Activated naive CD8-positive, alpha-beta T cell treated with anti-CD3 and anti-CD28 coated beads, Interleukin-2, amount 50 U/mL, for 24 hours (primary cell): Measurements from ENCODE around the gene FAM83G.

Source experiments
- ATAC-seq: fragments of 150-1000 bp; cut with Tn5 transposase; one replicate; pipeline ENCODE4 v1.10.0; 2021
- DNase-seq: peaks from one replicate; pipeline ENCODE4 v3.0.0; 2021
- H3K27ac Mint-ChIP-seq: one replicate; pipeline ENCODE4 v1.8.0; 2021; ENCODE audit warnings: mild to moderate bottlenecking, mixed read lengths
- H3K27me3 Mint-ChIP-seq: one replicate; pipeline ENCODE4 v1.8.0; 2021; ENCODE audit warnings: mixed read lengths
- H3K36me3 Mint-ChIP-seq: one replicate; pipeline ENCODE4 v1.8.0; 2021; ENCODE audit warnings: low read depth, mixed read lengths
- H3K4me1 Mint-ChIP-seq: one replicate; pipeline ENCODE4 v1.8.0; 2021; ENCODE audit warnings: mixed read lengths
- H3K4me3 Mint-ChIP-seq: one replicate; pipeline ENCODE4 v1.8.0; 2021; ENCODE audit warnings: mild to moderate bottlenecking, moderate library complexity, mixed read lengths
- H3K9me3 Mint-ChIP-seq: one replicate; pipeline ENCODE4 v1.8.0; 2021; ENCODE audit warnings: mixed read lengths

The FAM83G gene

GRCh38 chr17:18992454-18993130 lies 12.0 kb downstream of the FAM83G start:
- Mint-ChIP-seq H3K36me3 (peaks cover 19% of the 10 kb centered on the region), H3K4me3 (no peak overlapping the region), H3K9me3 (peaks cover 10% of the 10 kb centered on the region), H3K27ac (no peak overlapping the region), H3K4me1 (peaks cover 19% of the 10 kb centered on the region), H3K27me3 (no peaks in the 10 kb centered on the region)
- ATAC-seq: peak; percentile 37
- no peak for DNase-seq

DNA sequence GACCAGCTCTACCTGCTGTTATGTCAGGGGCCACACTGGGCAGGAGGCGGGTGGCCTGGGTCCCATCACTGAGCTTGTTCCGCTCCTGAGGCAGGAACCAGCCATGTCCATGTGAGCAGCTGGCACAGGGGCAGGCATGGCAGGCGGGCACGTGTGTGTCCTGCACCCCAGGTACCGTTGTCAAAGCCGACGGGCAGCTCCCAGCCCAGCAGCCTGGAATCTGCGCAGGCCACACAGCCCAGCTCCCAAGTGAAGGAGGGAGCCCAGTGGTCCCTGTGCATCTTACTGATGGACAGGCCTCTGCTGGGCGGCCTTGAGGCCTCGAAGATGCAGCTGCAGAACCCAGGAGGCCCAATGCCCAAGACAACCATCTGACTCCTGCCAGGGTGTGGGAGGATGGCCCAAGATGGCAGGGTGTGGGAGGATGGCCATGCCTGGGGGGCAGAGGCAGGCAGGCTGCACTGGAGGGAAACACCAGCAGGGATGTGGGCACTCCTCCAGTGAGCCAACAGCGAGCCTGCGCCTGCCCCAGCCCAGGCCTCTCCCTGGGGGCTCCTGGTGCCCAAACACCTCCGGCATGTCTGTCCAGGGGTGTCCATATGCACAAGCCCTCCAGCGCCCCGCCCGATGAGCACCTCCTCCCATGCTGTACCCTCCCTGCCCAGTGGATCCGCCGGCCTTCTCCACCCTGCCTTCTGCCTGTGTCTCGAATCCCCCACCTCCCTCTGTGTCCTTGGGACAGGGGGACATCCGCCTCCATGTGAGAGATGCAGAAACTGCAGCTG lies 12.8 kb downstream of the FAM83G start:
- Mint-ChIP-seq H3K27ac (no peak overlapping the region), H3K4me1 (peaks cover 26% of the 10 kb centered on the region), H3K4me3 (no peak overlapping the region), H3K9me3 (peaks cover 10% of the 10 kb centered on the region), H3K36me3 (peaks cover 18% of the 10 kb centered on the region), H3K27me3 (no peaks in the 10 kb centered on the region)
- no peak for DNase-seq
- ATAC-seq: no peak

DNA sequence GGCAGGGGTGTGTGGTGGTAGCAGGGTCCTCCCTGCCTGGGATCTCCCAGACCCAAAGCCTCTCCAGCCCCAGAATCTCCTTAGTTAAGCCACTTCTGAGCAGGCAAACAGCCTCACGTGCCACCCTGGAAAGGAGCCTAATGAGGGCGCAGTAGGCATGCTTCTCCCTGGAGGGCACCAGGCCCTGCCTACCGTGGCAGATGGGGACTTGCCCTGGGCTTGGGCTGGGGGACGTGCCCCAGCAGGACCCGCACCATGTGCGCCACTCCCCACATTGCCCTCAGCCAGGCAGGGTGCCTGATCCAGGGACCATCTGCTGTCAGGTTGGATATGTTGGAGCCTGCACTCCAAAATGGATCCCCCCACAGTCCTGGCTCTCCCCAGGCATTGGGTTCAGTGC lies 14.2 kb downstream of the FAM83G start:
- DNase-seq (no peak), ATAC-seq (no peak)
- no peaks in the 10 kb centered on the region for H3K27me3 Mint-ChIP-seq
- no peak overlapping the region for H3K4me3 Mint-ChIP-seq
- H3K9me3 Mint-ChIP-seq: peaks cover 5% of the 10 kb centered on the region
- H3K36me3 Mint-ChIP-seq: peaks cover 13% of the 10 kb centered on the region
- H3K27ac Mint-ChIP-seq: no peak overlapping the region
- H3K4me1 Mint-ChIP-seq: peaks cover 27% of the 10 kb centered on the region

GRCh38 chr17:18988546-18989173 lies 15.9 kb downstream of the FAM83G start:
- no peak overlapping the region for H3K4me3 Mint-ChIP-seq

GRCh38 chr17:18987862-18988545 lies 16.6 kb downstream of the FAM83G start:
- Mint-ChIP-seq H3K27ac (no peak overlapping the region), H3K4me3 (no peak overlapping the region), H3K27me3 (no peaks in the 10 kb centered on the region), H3K4me1 (peaks cover 15% of the 10 kb centered on the region), H3K36me3 (peaks cover 4% of the 10 kb centered on the region), H3K9me3 (no peaks in the 10 kb centered on the region)
- DNase-seq (no peak), ATAC-seq (no peak)

More at GRCh38 chr17:18988546-18989173, 15.9 kb downstream of the FAM83G start:
- ATAC-seq: no peak
- H3K9me3 Mint-ChIP-seq: no peaks in the 10 kb centered on the region
- no peak for DNase-seq
- H3K36me3 Mint-ChIP-seq: peaks cover 7% of the 10 kb centered on the region
- no peaks in the 10 kb centered on the region for H3K27me3 Mint-ChIP-seq
- H3K4me1 Mint-ChIP-seq: peaks cover 21% of the 10 kb centered on the region
- no peak overlapping the region for H3K27ac Mint-ChIP-seq

- Mint-ChIP-seq H3K27ac (no peak overlapping the region), H3K27me3 (no peaks in the 10 kb centered on the region), H3K4me3 (no peak overlapping the region), H3K36me3 (peaks cover 4% of the 10 kb centered on the region), H3K4me1 (peaks cover 10% of the 10 kb centered on the region), H3K9me3 (no peaks in the 10 kb centered on the region)
- ATAC-seq (no peak), DNase-seq (no peak)
Observed at GRCh38 chr17:18987230-18987610, 17.3 kb downstream of the FAM83G start.

DNA sequence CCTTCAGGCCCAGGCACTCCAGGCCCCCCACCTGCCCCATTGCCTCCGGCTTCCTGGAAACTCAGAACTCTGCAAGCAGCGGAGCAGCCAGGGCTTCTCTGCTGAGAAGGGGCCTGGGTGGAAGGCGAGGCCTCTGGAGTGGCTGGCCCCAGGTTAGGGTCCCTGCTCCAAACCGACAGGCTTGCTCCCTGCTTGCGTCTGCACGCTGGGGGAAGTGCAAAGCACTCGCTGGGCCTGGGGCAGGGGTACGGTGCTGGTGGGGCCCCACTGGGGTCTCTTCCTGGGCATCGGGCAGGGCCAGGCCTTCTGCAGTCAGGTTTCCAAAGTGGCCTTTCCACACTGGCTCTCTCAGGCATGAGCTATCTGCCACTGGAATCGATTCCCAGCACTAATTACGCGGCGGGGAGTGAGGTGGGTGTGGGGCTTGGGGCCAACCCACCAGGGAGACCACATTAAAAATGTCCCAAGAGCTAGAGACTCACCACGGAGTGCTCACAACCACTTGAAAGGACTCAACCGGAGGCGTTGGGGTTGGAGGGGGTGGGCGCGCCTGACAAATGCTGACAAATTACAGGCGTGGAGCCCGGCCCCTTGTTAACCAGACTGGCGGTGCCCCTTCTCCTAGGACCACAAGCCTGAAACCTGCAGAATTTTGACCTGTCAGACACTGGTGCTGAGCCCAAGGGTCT lies 17.9 kb downstream of the FAM83G start:
- Mint-ChIP-seq H3K9me3 (no peaks in the 10 kb centered on the region), H3K4me1 (peaks cover 10% of the 10 kb centered on the region), H3K36me3 (peaks cover 4% of the 10 kb centered on the region), H3K27ac (no peak overlapping the region), H3K27me3 (no peaks in the 10 kb centered on the region), H3K4me3 (no peak overlapping the region)
- ATAC-seq: peak; percentile 31
- DNase-seq: peak; percentile 26

DNA sequence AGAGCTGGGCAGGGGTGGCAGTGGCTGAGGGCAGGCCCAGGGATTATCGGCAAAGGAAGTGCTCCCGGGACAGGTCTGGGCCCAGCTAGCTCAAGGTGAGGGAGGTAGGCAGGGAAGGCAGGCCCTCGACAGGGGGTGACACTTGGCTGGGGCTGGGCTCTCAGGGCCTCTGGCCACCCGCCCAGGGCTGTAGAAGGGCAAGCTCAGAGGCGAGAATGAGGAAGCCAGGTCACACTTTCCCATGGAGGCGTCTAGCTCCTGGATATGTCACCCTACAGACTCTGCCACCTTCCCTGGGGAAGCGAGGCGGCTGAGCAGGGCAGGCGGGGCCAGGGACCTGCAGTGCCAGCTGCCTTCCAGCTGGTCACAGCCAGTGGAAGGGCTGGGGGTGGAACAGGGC lies 19.1 kb downstream of the FAM83G start:
- no peak for DNase-seq
- H3K27ac Mint-ChIP-seq: no peak overlapping the region
- H3K36me3 Mint-ChIP-seq: peaks cover 4% of the 10 kb centered on the region
- H3K4me1 Mint-ChIP-seq: peaks cover 10% of the 10 kb centered on the region
- H3K4me3 Mint-ChIP-seq: no peak overlapping the region
- H3K9me3 Mint-ChIP-seq: no peaks in the 10 kb centered on the region
- H3K27me3 Mint-ChIP-seq: no peaks in the 10 kb centered on the region
- no peak for ATAC-seq

GRCh38 chr17:18984273-18985114 lies 20.1 kb downstream of the FAM83G start:
- DNase-seq (no peak), ATAC-seq (no peak)
- Mint-ChIP-seq H3K4me3 (no peak overlapping the region), H3K9me3 (no peaks in the 10 kb centered on the region), H3K27me3 (no peaks in the 10 kb centered on the region), H3K36me3 (peaks cover 4% of the 10 kb centered on the region), H3K4me1 (peaks cover 10% of the 10 kb centered on the region), H3K27ac (no peak overlapping the region)

- ATAC-seq (peak; percentile 44), DNase-seq (no peak)
- peaks cover 3% of the 10 kb centered on the region for H3K4me1 Mint-ChIP-seq
- H3K27ac Mint-ChIP-seq: no peak overlapping the region
- no peaks in the 10 kb centered on the region for H3K27me3 Mint-ChIP-seq
- no peaks in the 10 kb centered on the region for H3K9me3 Mint-ChIP-seq
- peaks cover 9% of the 10 kb centered on the region for H3K36me3 Mint-ChIP-seq
- H3K4me3 Mint-ChIP-seq: no peak overlapping the region
Observed at GRCh38 chr17:18981642-18982424, 22.7 kb downstream of the FAM83G start.

DNA sequence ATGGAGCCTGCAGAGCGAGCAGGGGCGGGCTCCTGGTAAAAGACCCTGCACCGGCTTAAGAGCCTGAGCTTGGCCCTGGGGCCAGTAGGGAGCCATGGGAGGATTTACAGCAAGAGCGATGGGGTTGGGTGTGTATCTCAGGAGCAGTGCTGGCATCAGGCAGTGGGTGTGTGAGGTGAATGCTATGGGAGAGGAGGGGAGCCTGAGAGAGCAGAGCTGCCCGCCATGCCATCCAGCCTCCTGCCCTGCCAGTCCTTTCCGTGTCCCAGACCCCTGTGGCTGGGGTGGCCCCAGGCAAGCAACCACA lies 23.3 kb downstream of the FAM83G start:
- no peak for ATAC-seq
- H3K27me3 Mint-ChIP-seq: no peaks in the 10 kb centered on the region
- DNase-seq: no peak
- H3K4me1 Mint-ChIP-seq: peaks cover 1% of the 10 kb centered on the region
- no peak overlapping the region for H3K27ac Mint-ChIP-seq
- H3K4me3 Mint-ChIP-seq: no peak overlapping the region
- H3K36me3 Mint-ChIP-seq: peaks cover 9% of the 10 kb centered on the region
- H3K9me3 Mint-ChIP-seq: no peaks in the 10 kb centered on the region

GRCh38 chr17:18980682-18981334 lies 23.8 kb downstream of the FAM83G start:
- Mint-ChIP-seq H3K27me3 (no peaks in the 10 kb centered on the region), H3K36me3 (peaks cover 6% of the 10 kb centered on the region), H3K4me3 (no peak overlapping the region), H3K4me1 (peaks cover 1% of the 10 kb centered on the region), H3K27ac (no peak overlapping the region), H3K9me3 (no peaks in the 10 kb centered on the region)
- ATAC-seq (no peak), DNase-seq (no peak)

GRCh38 chr17:18978655-18979054 lies 25.9 kb downstream of the FAM83G start:
- ATAC-seq: no peak
- Mint-ChIP-seq H3K9me3 (no peaks in the 10 kb centered on the region), H3K4me1 (peaks cover 14% of the 10 kb centered on the region), H3K27me3 (no peaks in the 10 kb centered on the region), H3K36me3 (peaks cover 6% of the 10 kb centered on the region), H3K4me3 (no peak overlapping the region), H3K27ac (no peak overlapping the region)
- DNase-seq: no peak
